ENCODE measurements around the gene B4GALT2. TPM values are rescaled to one million over a fixed set of nuclear protein-coding genes. Genes with fewer than 3 reads are reported as not detected.

B4GALT2 gene
- total RNA-seq, 1 donor from 2014 or later = 62.6 TPM

DNA sequence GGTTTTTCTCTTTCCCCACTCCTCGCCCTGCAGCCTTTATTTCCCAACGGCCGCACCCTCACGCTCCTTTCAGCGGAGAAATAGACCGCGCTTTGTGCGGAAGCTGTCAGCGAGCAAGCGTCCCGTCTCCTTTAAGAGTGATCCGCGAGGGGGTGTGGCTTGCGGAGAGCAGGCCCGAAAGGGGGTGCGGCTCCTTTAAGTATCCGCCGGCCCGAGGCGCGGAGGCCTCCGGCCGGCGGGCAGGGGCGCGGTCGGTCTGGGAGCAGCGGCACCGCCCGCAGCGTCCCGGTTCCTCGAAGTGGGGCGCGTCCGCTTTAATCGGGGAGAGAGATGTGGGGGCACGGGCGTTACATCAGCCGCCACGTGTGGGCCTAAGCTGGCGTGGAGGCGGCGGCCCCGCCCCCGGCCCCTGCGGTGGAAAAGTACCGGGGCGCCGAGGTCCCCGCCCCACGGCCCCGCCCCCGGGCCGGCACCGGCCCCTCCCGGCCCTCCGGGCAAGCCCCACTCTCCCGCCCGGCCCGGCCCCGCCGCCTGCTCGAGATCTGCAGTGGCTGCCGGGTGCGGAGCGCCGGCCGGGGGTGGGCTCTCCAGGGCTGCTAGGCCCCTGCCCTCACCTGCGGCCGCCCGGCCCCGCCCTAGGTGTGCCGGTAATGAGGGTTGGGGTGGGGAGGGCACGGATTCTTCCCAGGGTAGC lies 51.0 kb downstream of the B4GALT2 start:
- DNase-seq (ENCODE audit: low read depth) = peak; percentile 63
- no peaks in the 10 kb centered on the region for H3K27me3 ChIP-seq (ENCODE audit: control insufficient read depth, insufficient read depth, low read length)
- H3K4me3 ChIP-seq (ENCODE audit: low read depth, low read length) = peak overlapping the region; percentile 70
- H3K36me3 ChIP-seq (ENCODE audit: control insufficient read depth, insufficient read depth, low read length) = no peaks in the 10 kb centered on the region
- no peak for TF ChIP-seq CTCF (IDR thresholded peaks at IDR 0.05; ENCODE audit: insufficient read depth, low read length, poor library complexity, severe bottlenecking)

DNA sequence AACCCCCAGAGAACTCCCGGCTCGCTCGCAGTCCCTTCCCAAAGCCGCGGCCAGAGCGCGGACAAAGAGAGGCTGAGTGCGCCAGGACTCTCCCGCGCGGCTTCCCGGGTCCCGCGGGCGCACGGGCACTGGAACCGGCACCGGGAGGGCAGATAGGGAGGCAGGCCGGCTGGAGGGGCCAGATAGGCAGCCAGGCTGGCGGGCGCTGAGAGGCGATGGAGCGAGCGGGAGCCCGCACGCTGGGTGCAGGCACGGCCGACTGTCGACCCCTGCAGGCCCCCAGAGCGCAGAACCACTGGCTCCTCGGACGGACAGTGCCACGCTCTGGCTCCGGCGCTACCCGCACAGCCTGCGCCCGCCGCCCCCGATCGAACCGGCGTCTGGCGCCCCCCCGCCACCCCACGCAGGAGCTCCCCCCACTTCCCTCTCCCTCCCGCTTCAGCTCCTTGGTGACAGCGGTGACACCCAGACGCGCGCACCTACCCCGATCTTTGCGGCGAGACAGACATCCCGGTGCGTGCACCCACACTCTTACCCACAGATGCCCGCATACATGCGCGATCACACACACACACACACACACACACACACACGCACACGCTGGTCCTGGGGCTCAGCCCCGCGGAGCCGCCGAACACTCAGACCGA lies 51.7 kb downstream of the B4GALT2 start:
- TF ChIP-seq CTCF (IDR thresholded peaks at IDR 0.05; ENCODE audit: insufficient read depth, low read length, poor library complexity, severe bottlenecking) = peak; percentile 27
- H3K27me3 ChIP-seq (ENCODE audit: control insufficient read depth, insufficient read depth, low read length) = no peaks in the 10 kb centered on the region
- no peak for DNase-seq (ENCODE audit: low read depth)
- no peaks in the 10 kb centered on the region for H3K36me3 ChIP-seq (ENCODE audit: control insufficient read depth, insufficient read depth, low read length)
- H3K4me3 ChIP-seq (ENCODE audit: low read depth, low read length) = peak overlapping the region; percentile 70

GRCh38 chr1:44031252-44032169 lies 52.5 kb downstream of the B4GALT2 start, which contains the start of gene SLC6A9:
Gene SLC6A9, minus strand, starts transcription at chr1:44031462. Its CDS starts 7,185 bp downstream, at chr1:44024277.
- no peaks in the 10 kb centered on the region for H3K36me3 ChIP-seq (ENCODE audit: control insufficient read depth, insufficient read depth, low read length)
- H3K27me3 ChIP-seq (ENCODE audit: control insufficient read depth, insufficient read depth, low read length) = no peaks in the 10 kb centered on the region
- peak within 1 kb of the TSS; percentile 70 for H3K4me3 ChIP-seq (ENCODE audit: low read depth, low read length)
- no peak for TF ChIP-seq CTCF (IDR thresholded peaks at IDR 0.05; ENCODE audit: insufficient read depth, low read length, poor library complexity, severe bottlenecking)
- DNase-seq (ENCODE audit: low read depth) = no peak

GRCh38 chr1:44032170-44032790 lies 53.3 kb downstream of the B4GALT2 start:
- no peak for TF ChIP-seq CTCF (IDR thresholded peaks at IDR 0.05; ENCODE audit: insufficient read depth, low read length, poor library complexity, severe bottlenecking)
- no peak for DNase-seq (ENCODE audit: low read depth)
- no peaks in the 10 kb centered on the region for H3K27me3 ChIP-seq (ENCODE audit: control insufficient read depth, insufficient read depth, low read length)
- no peaks in the 10 kb centered on the region for H3K36me3 ChIP-seq (ENCODE audit: control insufficient read depth, insufficient read depth, low read length)
- no peak overlapping the region for H3K4me3 ChIP-seq (ENCODE audit: low read depth, low read length)

- no peak for DNase-seq (ENCODE audit: low read depth)
- Histone ChIP-seq H3K36me3 (ENCODE audit: control insufficient read depth, insufficient read depth, low read length) (no peaks in the 10 kb centered on the region), H3K27me3 (ENCODE audit: control insufficient read depth, insufficient read depth, low read length) (no peaks in the 10 kb centered on the region), H3K4me3 (ENCODE audit: low read depth, low read length) (no peak overlapping the region)
- no peak for TF ChIP-seq CTCF (IDR thresholded peaks at IDR 0.05; ENCODE audit: insufficient read depth, low read length, poor library complexity, severe bottlenecking)
Observed at GRCh38 chr1:44033041-44033575, 54.1 kb downstream of the B4GALT2 start.

All from kidney epithelial cell (primary cell).